CD4-positive, CD25-positive, alpha-beta regulatory T cell (primary cell): Measurements from ENCODE around the gene STOM. TPM values are rescaled to one million over a fixed set of nuclear protein-coding genes. Genes with fewer than 3 reads are reported as not detected.

Experiments
- ATAC-seq, 2 donors: fragments of 150-1000 bp; cut with Tn5 transposase; one replicate each; pipeline ENCODE4 v1.10.0; 2021; ENCODE audit warnings: low read depth in 2 of 2, moderate number of reproducible peaks in 2 of 2, moderate library complexity in 1 of 2
- DNase-seq, 3 donors: peaks; one replicate each; pipeline versions ENCODE4 v3.0.0 to v3.0.0-alpha.2; 2012 to 2022; ENCODE audit warnings: mixed read lengths in 1 of 3
- H3K27ac ChIP-seq: one replicate; pipeline ENCODE4 v1.7.0; 2013; ENCODE audit warnings: mild to moderate bottlenecking, low read length; ENCODE audit not compliant: insufficient read depth, poor library complexity, severe bottlenecking
- H3K27me3 ChIP-seq: one replicate; pipeline ENCODE4 v1.7.0; 2013; ENCODE audit warnings: low read length; ENCODE audit not compliant: control insufficient read depth, insufficient read depth
- H3K36me3 ChIP-seq: one replicate; pipeline ENCODE4 v1.7.0; 2013; ENCODE audit warnings: mild to moderate bottlenecking, low read length, moderate library complexity; ENCODE audit not compliant: control insufficient read depth, insufficient read depth
- H3K4me1 ChIP-seq: 2 replicates; pipeline ENCODE4 v1.7.0; 2013; ENCODE audit warnings: mild to moderate bottlenecking, low read length; ENCODE audit not compliant: insufficient read depth, control insufficient read depth, poor library complexity, severe bottlenecking
- H3K4me3 ChIP-seq: one replicate; pipeline ENCODE4 v1.7.0; 2013; ENCODE audit warnings: low read depth, mild to moderate bottlenecking, low read length, moderate library complexity
- H3K9me3 ChIP-seq, 2 experiments: 1 replicate in 1 of 2; 2 replicates in 1 of 2; pipeline ENCODE4 v1.7.0; 2013; ENCODE audit warnings: low read length in 2 of 2, mild to moderate bottlenecking in 1 of 2, moderate library complexity in 1 of 2; ENCODE audit not compliant: control insufficient read depth in 2 of 2
- H3K27ac Mint-ChIP-seq, 3 donors: one replicate each; pipeline ENCODE4 v1.8.0; 2020 to 2022; ENCODE audit warnings: mild to moderate bottlenecking in 3 of 3, mixed read lengths in 3 of 3, moderate library complexity in 2 of 3
- H3K27me3 Mint-ChIP-seq: one replicate; pipeline ENCODE4 v1.8.0; 2022; ENCODE audit warnings: mild to moderate bottlenecking, mixed read lengths
- H3K36me3 Mint-ChIP-seq: one replicate; pipeline ENCODE4 v1.8.0; 2020; ENCODE audit warnings: mixed read lengths
- H3K4me1 Mint-ChIP-seq, 4 donors: one replicate each; pipeline ENCODE4 v1.8.0; 2020 to 2022; ENCODE audit warnings: mixed read lengths in 4 of 4, mild to moderate bottlenecking in 1 of 4
- H3K4me3 Mint-ChIP-seq, 4 donors: one replicate each; pipeline ENCODE4 v1.8.0; 2020 to 2022; ENCODE audit warnings: mild to moderate bottlenecking in 4 of 4, mixed read lengths in 4 of 4, moderate library complexity in 3 of 4
- H3K9me3 Mint-ChIP-seq, 7 donors: one replicate each; pipeline ENCODE4 v1.8.0; 2020 to 2022; ENCODE audit warnings: mixed read lengths in 7 of 7, mild to moderate bottlenecking in 3 of 7, moderate library complexity in 2 of 7
- polyA plus RNA-seq, 4 donors: library from polyadenylated mRNA; unstranded; fragments of 300-500 nt; fragmentation: Illumina TruSeq; gene quantifications; one replicate each; pipeline ENCODE4 v1.2.3, GENCODE V29; 2021
- total RNA-seq: library from RNA; stranded (reverse); gene quantifications from one replicate; pipeline ENCODE4 v1.2.3, GENCODE V29; 2022

Gene STOM
- total and polyA plus RNA-seq, 5 donors from 2014 or later = 22.3 to 29.9 (median 24.1) TPM

GRCh38 chr9:121316378-121316777, 53.7 kb downstream of the STOM start:
- no peaks in the 10 kb centered on the region for H3K36me3 ChIP-seq

GRCh38 chr9:121313458-121314152, 56.4 kb downstream of the STOM start:
- no peaks in the 10 kb centered on the region for H3K27me3 ChIP-seq
- H3K36me3 ChIP-seq = no peaks in the 10 kb centered on the region
- no peak overlapping the region for H3K27ac Mint-ChIP-seq
- no peak overlapping the region for H3K4me3 ChIP-seq
- H3K4me3 Mint-ChIP-seq = no peak overlapping the region
- H3K27me3 Mint-ChIP-seq = no peaks in the 10 kb centered on the region
- H3K9me3 Mint-ChIP-seq = no peaks in the 10 kb centered on the region
- peaks cover 20% of the 10 kb centered on the region for H3K36me3 Mint-ChIP-seq
- DNase-seq (no peak), ATAC-seq (no peak)
- no peaks in the 10 kb centered on the region for H3K4me1 ChIP-seq
- H3K9me3 ChIP-seq = no peaks in the 10 kb centered on the region
- no peak overlapping the region for H3K27ac ChIP-seq
- no peaks in the 10 kb centered on the region for H3K4me1 Mint-ChIP-seq

More at GRCh38 chr9:121316378-121316777, 53.7 kb downstream of the STOM start:
- no peak for DNase-seq
- H3K27me3 Mint-ChIP-seq = no peaks in the 10 kb centered on the region
- ATAC-seq = no peak
- Histone ChIP-seq H3K27ac (no peak overlapping the region), H3K4me1 (peaks cover 3% of the 10 kb centered on the region), H3K27me3 (no peaks in the 10 kb centered on the region), H3K4me3 (no peak overlapping the region), H3K9me3 (no peaks in the 10 kb centered on the region)
- peaks cover 20% of the 10 kb centered on the region for H3K36me3 Mint-ChIP-seq
- H3K4me1 Mint-ChIP-seq = peaks cover 0 to 4% (median 0%) of the 10 kb centered on the region in 4 donors
- no peak overlapping the region for H3K27ac Mint-ChIP-seq
- no peaks in the 10 kb centered on the region for H3K9me3 Mint-ChIP-seq
- H3K4me3 Mint-ChIP-seq = no peak overlapping the region

DNA sequence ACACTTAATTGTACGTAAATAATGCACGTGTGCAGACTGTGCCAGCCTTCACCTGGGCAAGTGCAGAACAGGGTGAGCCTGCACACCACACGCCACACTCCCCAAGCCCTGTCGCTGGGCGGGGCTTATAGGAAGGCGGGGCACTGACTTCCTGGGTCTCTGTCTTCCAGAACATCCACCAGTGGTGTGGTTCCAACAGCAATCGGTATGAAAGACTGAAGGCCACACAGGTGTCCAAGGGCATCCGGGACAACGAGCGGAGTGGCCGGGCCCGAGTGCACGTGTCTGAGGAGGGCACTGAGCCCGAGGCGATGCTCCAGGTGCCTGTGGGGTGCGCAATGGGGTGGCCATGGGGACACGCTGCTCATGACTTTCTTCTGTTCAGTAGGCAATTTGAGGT, 57.9 kb downstream of the STOM start:
- H3K9me3 Mint-ChIP-seq = no peaks in the 10 kb centered on the region
- peaks cover 20% of the 10 kb centered on the region for H3K36me3 Mint-ChIP-seq
- no peak overlapping the region for H3K27ac Mint-ChIP-seq
- H3K4me3 Mint-ChIP-seq = no peak overlapping the region
- Histone ChIP-seq H3K4me3 (no peak overlapping the region), H3K27me3 (no peaks in the 10 kb centered on the region), H3K36me3 (no peaks in the 10 kb centered on the region), H3K9me3 (no peaks in the 10 kb centered on the region), H3K27ac (no peak overlapping the region), H3K4me1 (no peaks in the 10 kb centered on the region)
- ATAC-seq (no peak), DNase-seq (no peak)
- no peaks in the 10 kb centered on the region for H3K4me1 Mint-ChIP-seq
- no peaks in the 10 kb centered on the region for H3K27me3 Mint-ChIP-seq

DNA sequence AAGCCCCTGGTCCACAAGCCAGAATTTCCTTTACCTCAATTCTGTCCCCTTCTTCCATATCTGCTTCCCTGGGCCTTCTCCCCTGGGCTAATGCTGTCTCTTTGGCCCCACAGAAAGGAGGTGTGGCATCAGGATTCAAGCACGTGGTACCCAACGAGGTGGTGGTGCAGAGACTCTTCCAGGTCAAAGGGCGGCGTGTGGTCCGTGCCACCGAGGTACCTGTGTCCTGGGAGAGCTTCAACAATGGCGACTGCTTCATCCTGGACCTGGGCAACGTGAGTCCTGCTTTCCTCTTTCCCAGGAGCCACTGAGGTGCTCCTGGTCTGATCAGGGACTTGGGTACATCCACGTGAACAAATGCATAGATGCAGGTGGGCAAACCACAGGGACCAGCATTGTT, 59.5 kb downstream of the STOM start:
- DNase-seq (no peak), ATAC-seq (no peak)
- Histone ChIP-seq H3K27me3 (no peaks in the 10 kb centered on the region), H3K4me3 (no peak overlapping the region), H3K9me3 (no peaks in the 10 kb centered on the region), H3K27ac (no peak overlapping the region), H3K4me1 (no peaks in the 10 kb centered on the region), H3K36me3 (no peaks in the 10 kb centered on the region)
- H3K27ac Mint-ChIP-seq = no peak overlapping the region
- H3K27me3 Mint-ChIP-seq = no peaks in the 10 kb centered on the region
- no peaks in the 10 kb centered on the region for H3K4me1 Mint-ChIP-seq
- no peaks in the 10 kb centered on the region for H3K9me3 Mint-ChIP-seq
- H3K4me3 Mint-ChIP-seq = no peak overlapping the region
- H3K36me3 Mint-ChIP-seq = peaks cover 20% of the 10 kb centered on the region

DNA sequence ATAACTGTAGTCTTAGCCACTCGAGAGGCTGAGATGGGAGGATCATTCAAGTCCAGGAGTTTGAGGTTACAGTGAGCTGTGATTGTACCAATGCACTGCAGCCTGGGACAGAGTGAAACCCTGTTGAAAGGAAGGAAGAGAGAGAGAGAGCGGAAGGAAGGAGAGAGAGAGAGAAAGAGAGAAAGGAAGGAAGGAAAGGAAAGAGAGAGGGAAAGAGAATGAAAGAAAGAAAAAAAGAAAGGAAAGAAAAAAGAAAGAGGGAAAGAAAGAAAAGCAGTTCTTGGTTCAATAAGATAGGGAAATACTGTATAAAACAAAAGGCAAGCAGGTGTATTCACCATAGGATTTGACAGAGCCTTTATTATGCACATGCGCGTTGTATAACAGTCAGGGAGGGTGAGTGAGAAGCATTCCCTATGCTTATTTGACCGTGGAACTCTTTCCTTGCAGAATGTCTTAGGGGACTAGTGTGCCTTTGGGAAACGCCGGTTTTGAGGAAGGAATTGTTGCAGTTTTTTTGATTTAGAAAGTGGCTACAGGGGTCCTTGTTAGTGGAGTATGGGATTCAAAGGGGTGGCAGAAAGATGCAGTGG, 60.1 kb downstream of the STOM start:
- Mint-ChIP-seq H3K9me3 (no peaks in the 10 kb centered on the region), H3K27ac (no peak overlapping the region), H3K4me3 (no peak overlapping the region), H3K27me3 (no peaks in the 10 kb centered on the region), H3K4me1 (no peaks in the 10 kb centered on the region), H3K36me3 (peaks cover 20% of the 10 kb centered on the region)
- no peaks in the 10 kb centered on the region for H3K9me3 ChIP-seq
- H3K36me3 ChIP-seq = no peaks in the 10 kb centered on the region
- no peak overlapping the region for H3K4me3 ChIP-seq
- no peaks in the 10 kb centered on the region for H3K27me3 ChIP-seq
- DNase-seq = no peak
- H3K27ac ChIP-seq = no peak overlapping the region
- H3K4me1 ChIP-seq = no peaks in the 10 kb centered on the region
- no peak for ATAC-seq

DNA sequence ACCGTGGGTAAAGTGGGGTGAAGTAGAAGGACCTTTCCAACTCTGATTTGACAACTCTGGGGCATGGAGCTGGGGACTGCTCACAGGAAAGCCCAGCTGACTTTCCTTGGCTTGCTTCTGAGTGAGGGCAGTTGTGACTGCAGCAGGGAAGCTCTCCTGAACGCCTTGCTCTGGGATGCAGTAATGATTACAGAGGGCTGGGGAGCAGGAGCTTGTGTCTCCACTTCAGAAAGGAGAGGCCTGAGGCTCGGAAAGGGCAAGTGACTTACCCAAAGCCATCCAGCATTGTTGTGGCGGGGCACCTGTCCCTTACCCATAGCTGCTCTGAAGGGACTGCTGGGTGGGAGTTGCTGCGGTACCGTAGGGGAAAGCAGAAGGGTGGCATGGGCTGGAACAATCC, 60.9 kb downstream of the STOM start:
- Histone ChIP-seq H3K4me1 (no peaks in the 10 kb centered on the region), H3K9me3 (no peaks in the 10 kb centered on the region), H3K27ac (no peak overlapping the region), H3K27me3 (no peaks in the 10 kb centered on the region), H3K36me3 (no peaks in the 10 kb centered on the region), H3K4me3 (no peak overlapping the region)
- H3K36me3 Mint-ChIP-seq = peaks cover 21% of the 10 kb centered on the region
- no peaks in the 10 kb centered on the region for H3K27me3 Mint-ChIP-seq
- peak overlapping the region in 1 of 3 donors; percentile 2 for H3K27ac Mint-ChIP-seq
- H3K4me3 Mint-ChIP-seq = no peak overlapping the region
- no peaks in the 10 kb centered on the region for H3K4me1 Mint-ChIP-seq
- DNase-seq = no peak
- no peaks in the 10 kb centered on the region for H3K9me3 Mint-ChIP-seq
- ATAC-seq = no peak

GRCh38 chr9:121308765-121309164, 61.3 kb downstream of the STOM start:
- Mint-ChIP-seq H3K9me3 (no peaks in the 10 kb centered on the region), H3K4me3 (no peak overlapping the region), H3K27me3 (no peaks in the 10 kb centered on the region), H3K4me1 (no peaks in the 10 kb centered on the region), H3K27ac (no peak overlapping the region), H3K36me3 (peaks cover 20% of the 10 kb centered on the region)
- Histone ChIP-seq H3K9me3 (no peaks in the 10 kb centered on the region), H3K27me3 (no peaks in the 10 kb centered on the region), H3K4me1 (no peaks in the 10 kb centered on the region), H3K36me3 (no peaks in the 10 kb centered on the region), H3K27ac (no peak overlapping the region), H3K4me3 (no peak overlapping the region)
- ATAC-seq = no peak
- no peak for DNase-seq

DNA sequence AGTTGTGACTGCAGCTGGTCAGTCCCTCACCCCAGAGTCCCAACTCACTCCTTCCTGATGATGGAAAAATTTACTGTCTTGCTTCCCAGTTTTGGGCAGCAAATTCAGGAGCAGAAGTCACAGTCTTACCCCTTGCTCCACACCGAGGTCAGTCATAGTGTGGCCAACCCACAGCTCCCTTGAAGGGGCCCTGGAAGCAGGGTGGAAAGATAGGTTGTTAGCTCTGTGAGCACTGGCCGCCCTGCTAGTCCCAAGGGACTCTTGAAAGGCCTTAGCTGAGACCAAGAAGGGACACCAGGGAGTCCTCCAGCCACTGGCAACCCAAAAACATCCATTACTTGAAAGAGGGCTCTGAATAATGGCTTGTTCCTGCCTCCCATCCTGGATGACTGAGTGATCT, 62.1 kb downstream of the STOM start:
- H3K27me3 ChIP-seq = no peaks in the 10 kb centered on the region
- Mint-ChIP-seq H3K27ac (no peak overlapping the region), H3K36me3 (peaks cover 18% of the 10 kb centered on the region), H3K9me3 (no peaks in the 10 kb centered on the region), H3K4me1 (no peaks in the 10 kb centered on the region), H3K27me3 (no peaks in the 10 kb centered on the region), H3K4me3 (no peak overlapping the region)
- no peak overlapping the region for H3K4me3 ChIP-seq
- H3K4me1 ChIP-seq = no peaks in the 10 kb centered on the region
- H3K36me3 ChIP-seq = no peaks in the 10 kb centered on the region
- no peaks in the 10 kb centered on the region for H3K9me3 ChIP-seq
- DNase-seq (no peak), ATAC-seq (no peak)
- H3K27ac ChIP-seq = no peak overlapping the region
